Activated naive CD4-positive, alpha-beta T cell treated with anti-CD3 and anti-CD28 coated beads, Interleukin-2, amount 50 U/mL, for 72 hours (primary cell): ENCODE results near the gene CDH2. TPM values are rescaled to one million over a fixed set of nuclear protein-coding genes. Genes with fewer than 3 reads are reported as not detected.

ENCODE experiments used
- ATAC-seq, 2 donors: fragments of 150-1000 bp; cut with Tn5 transposase; 2 replicates each; pipeline ENCODE4 v1.10.0; 2021; ENCODE audit warnings: mild to moderate bottlenecking in 2 of 2, moderate library complexity in 2 of 2
- DNase-seq, 2 donors: peaks; one replicate each; pipeline ENCODE4 v3.0.0; 2021 to 2022; ENCODE audit warnings: low spot score in 2 of 2
- H3K27ac Mint-ChIP-seq, 2 donors: one replicate each; pipeline ENCODE4 v1.8.0; 2022; ENCODE audit warnings: mild to moderate bottlenecking in 2 of 2, mixed read lengths in 2 of 2
- H3K36me3 Mint-ChIP-seq, 2 donors: one replicate each; pipeline ENCODE4 v1.8.0; 2022; ENCODE audit warnings: mixed read lengths in 2 of 2
- H3K9me3 Mint-ChIP-seq, 2 donors: one replicate each; pipeline ENCODE4 v1.8.0; 2022; ENCODE audit warnings: mixed read lengths in 2 of 2
- total RNA-seq, 2 donors: library from RNA; stranded (reverse); gene quantifications; one replicate each; pipeline ENCODE4 v1.2.3, GENCODE V29; 2022

The CDH2 gene
- total RNA-seq, 2 donors from 2014 or later: 0.05 to 0.23 TPM

- H3K9me3 Mint-ChIP-seq: peaks cover 0 to 8% of the 10 kb centered on the region in 2 donors
- no peak for DNase-seq
- H3K36me3 Mint-ChIP-seq: peaks cover 22 to 23% of the 10 kb centered on the region in 2 donors
- ATAC-seq: no peak
- peak overlapping the region in 1 of 2 donors; percentile 60 for H3K27ac Mint-ChIP-seq
These were observed 816 bp downstream of the CDH2 start for GRCh38 chr18:28175930-28176697.

- ATAC-seq: no peak
- H3K27ac Mint-ChIP-seq: peak overlapping the region in 1 of 2 donors; percentile 44
- H3K9me3 Mint-ChIP-seq: peaks cover 0 to 3% of the 10 kb centered on the region in 2 donors
- no peak for DNase-seq
- H3K36me3 Mint-ChIP-seq: peaks cover 22 to 23% of the 10 kb centered on the region in 2 donors
These were observed 1.6 kb downstream of the CDH2 start for GRCh38 chr18:28175150-28175929.

GRCh38 chr18:28174181-28174905, 2.6 kb downstream of the CDH2 start:
- no peak for ATAC-seq
- H3K9me3 Mint-ChIP-seq: peaks cover 0 to 3% of the 10 kb centered on the region in 2 donors
- DNase-seq: no peak

GRCh38 chr18:28171837-28172236, 5.1 kb downstream of the CDH2 start:
- Mint-ChIP-seq H3K36me3 (peaks cover 13 to 15% of the 10 kb centered on the region in 2 donors), H3K9me3 (peaks cover 0 to 7% of the 10 kb centered on the region in 2 donors), H3K27ac (no peak overlapping the region)
- ATAC-seq (no peak), DNase-seq (no peak)

More at GRCh38 chr18:28174181-28174905, 2.6 kb downstream of the CDH2 start:
- H3K27ac Mint-ChIP-seq: no peak overlapping the region
- H3K36me3 Mint-ChIP-seq: peaks cover 22 to 23% of the 10 kb centered on the region in 2 donors

GRCh38 chr18:28168725-28169124, 8.2 kb downstream of the CDH2 start:
- no peak for ATAC-seq
- Mint-ChIP-seq H3K9me3 (peaks cover 0 to 4% of the 10 kb centered on the region in 2 donors), H3K36me3 (no peaks in the 10 kb centered on the region), H3K27ac (no peak overlapping the region)
- DNase-seq: no peak

- H3K27ac Mint-ChIP-seq: no peak overlapping the region
- ATAC-seq: no peak
- no peak for DNase-seq
- peaks cover 0 to 4% of the 10 kb centered on the region in 2 donors for H3K9me3 Mint-ChIP-seq
- H3K36me3 Mint-ChIP-seq: no peaks in the 10 kb centered on the region
These were observed 9.0 kb downstream of the CDH2 start for GRCh38 chr18:28167835-28168349.

- Mint-ChIP-seq H3K36me3 (no peaks in the 10 kb centered on the region), H3K27ac (no peak overlapping the region), H3K9me3 (peaks cover 4 to 6% of the 10 kb centered on the region in 2 donors)
- DNase-seq: no peak
- ATAC-seq: no peak
These were observed 12.0 kb downstream of the CDH2 start for GRCh38 chr18:28164771-28165483.

- no peak for ATAC-seq
- H3K36me3 Mint-ChIP-seq: no peaks in the 10 kb centered on the region
- DNase-seq: no peak
- H3K27ac Mint-ChIP-seq: no peak overlapping the region
- peaks cover 4 to 6% of the 10 kb centered on the region in 2 donors for H3K9me3 Mint-ChIP-seq
These were observed 13.6 kb downstream of the CDH2 start for GRCh38 chr18:28163201-28163775.

- H3K36me3 Mint-ChIP-seq: no peaks in the 10 kb centered on the region
- H3K27ac Mint-ChIP-seq: no peak overlapping the region
- ATAC-seq (no peak), DNase-seq (no peak)
- peaks cover 2 to 4% of the 10 kb centered on the region in 2 donors for H3K9me3 Mint-ChIP-seq
These were observed 15.0 kb downstream of the CDH2 start for GRCh38 chr18:28161608-28162599.

- ATAC-seq (no peak), DNase-seq (no peak)
- Mint-ChIP-seq H3K27ac (no peak overlapping the region), H3K36me3 (no peaks in the 10 kb centered on the region), H3K9me3 (peaks cover 9 to 12% of the 10 kb centered on the region in 2 donors)
These were observed 17.9 kb downstream of the CDH2 start for GRCh38 chr18:28159055-28159454.

GRCh38 chr18:28158083-28158581, 18.8 kb downstream of the CDH2 start:
- DNase-seq (no peak), ATAC-seq (no peak)
- Mint-ChIP-seq H3K27ac (no peak overlapping the region), H3K9me3 (peaks cover 9 to 12% of the 10 kb centered on the region in 2 donors), H3K36me3 (no peaks in the 10 kb centered on the region)

GRCh38 chr18:28153485-28154065, 23.4 kb downstream of the CDH2 start:
- ATAC-seq: no peak
- no peak for DNase-seq
- peaks cover 18 to 24% of the 10 kb centered on the region in 2 donors for H3K9me3 Mint-ChIP-seq
- no peak overlapping the region for H3K27ac Mint-ChIP-seq
- H3K36me3 Mint-ChIP-seq: no peaks in the 10 kb centered on the region

GRCh38 chr18:28152754-28153153, 24.2 kb downstream of the CDH2 start:
- Mint-ChIP-seq H3K27ac (no peak overlapping the region), H3K9me3 (peaks cover 22 to 27% of the 10 kb centered on the region in 2 donors), H3K36me3 (no peaks in the 10 kb centered on the region)
- ATAC-seq (no peak), DNase-seq (no peak)

GRCh38 chr18:28152354-28152753, 24.6 kb downstream of the CDH2 start:
- peaks cover 22 to 27% of the 10 kb centered on the region in 2 donors for H3K9me3 Mint-ChIP-seq
- ATAC-seq (no peak), DNase-seq (no peak)
- H3K27ac Mint-ChIP-seq: no peak overlapping the region
- no peaks in the 10 kb centered on the region for H3K36me3 Mint-ChIP-seq
